Measurements from ENCODE around the gene BCL2.

The BCL2 gene

DNA sequence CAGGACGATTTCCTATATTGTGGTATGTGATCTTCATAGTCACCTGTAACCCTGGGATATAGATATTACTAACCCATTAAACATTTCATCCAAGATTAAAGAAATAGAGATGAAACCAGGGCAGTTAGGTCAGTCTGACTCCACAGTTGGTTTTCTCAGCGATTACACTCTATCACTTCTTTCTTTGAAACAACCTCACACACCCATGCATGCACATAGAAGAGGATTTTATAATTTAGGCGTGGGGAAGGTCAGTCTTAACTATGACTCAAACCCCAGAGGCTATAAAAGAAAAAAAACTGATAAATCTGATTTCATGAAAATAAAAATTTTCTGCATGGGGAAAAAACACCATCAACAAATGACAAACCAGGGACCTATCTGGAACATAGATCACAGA, 54.2 kb downstream of the BCL2 start:
- no peaks in the 10 kb centered on the region for H3K27me3 ChIP-seq (replicated peaks in 2 of 5; ENCODE audit: control insufficient read depth in 4 of 5, insufficient read depth in 5 of 5, low read length in 4 of 5)
- ChIA-PET POLR2A (no interaction called here), CTCF (interaction anchor here (1.1 kb wide), 1 partner anchor 10 kb away, joined by 5 read pairs; no protein-coding TSS in a partner anchor)
- 100% methylated on average over 1 of the region's 3 CpGs for WGBS (ENCODE audit: insufficient coverage)
- no peak overlapping the region for H3K4me3 ChIP-seq (ENCODE audit: control insufficient read depth in 1 of 7, extremely low read depth in 1 of 7, insufficient read depth in 4 of 7, low read depth in 2 of 7, low read length in 6 of 7)
- no peaks in the 10 kb centered on the region for H3K9me3 ChIP-seq (ENCODE audit: control extremely low read depth in 1 of 5, control insufficient read depth in 4 of 5, insufficient read depth in 2 of 5, low read depth in 1 of 5, low read length in 4 of 5)
- DNase-seq, result no peak
- no peak overlapping the region for H3K27ac ChIP-seq (ENCODE audit: insufficient read depth in 1 of 2, low read depth in 1 of 2, low read length in 2 of 2, poor library complexity in 1 of 2, severe bottlenecking in 2 of 2)
- H3K4me1 ChIP-seq (ENCODE audit: control extremely low read depth in 1 of 4, control insufficient read depth in 4 of 4, insufficient read depth in 4 of 4, low read length in 3 of 4), result peaks cover 0 to 21% (median 0%) of the 10 kb centered on the region in 4 experiments
- H3K36me3 ChIP-seq (ENCODE audit: control insufficient read depth in 4 of 4, insufficient read depth in 4 of 4, low read length in 3 of 4), result peaks cover 0 to 3% (median 0%) of the 10 kb centered on the region in 4 experiments

DNA sequence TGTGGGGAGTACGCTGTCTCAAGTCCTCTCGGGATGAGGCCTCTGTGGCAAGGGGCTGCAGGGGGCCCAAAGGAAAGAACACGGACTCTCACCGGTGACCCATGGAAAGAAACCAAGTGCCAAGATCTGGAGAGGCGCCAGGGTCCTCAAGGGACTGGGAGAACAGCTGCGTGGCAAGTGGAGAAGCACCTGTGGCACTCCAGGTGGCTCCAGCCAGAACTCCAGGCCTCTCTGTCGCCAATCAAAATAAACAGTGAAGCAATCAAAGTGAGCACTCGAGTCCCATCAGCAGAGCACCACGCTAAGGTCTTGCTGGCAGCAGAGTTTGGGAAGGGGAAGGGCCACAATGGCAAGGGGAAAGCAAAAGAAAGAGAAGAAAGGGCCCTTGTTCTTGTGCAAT, 54.7 kb downstream of the BCL2 start:
- Histone ChIP-seq H3K4me3 (ENCODE audit: control insufficient read depth in 1 of 7, extremely low read depth in 1 of 7, insufficient read depth in 4 of 7, low read depth in 2 of 7, low read length in 6 of 7) (no peak overlapping the region), H3K27me3 (replicated peaks in 2 of 5; ENCODE audit: control insufficient read depth in 4 of 5, insufficient read depth in 5 of 5, low read length in 4 of 5) (no peaks in the 10 kb centered on the region), H3K9me3 (ENCODE audit: control extremely low read depth in 1 of 5, control insufficient read depth in 4 of 5, insufficient read depth in 2 of 5, low read depth in 1 of 5, low read length in 4 of 5) (no peaks in the 10 kb centered on the region), H3K4me1 (ENCODE audit: control extremely low read depth in 1 of 4, control insufficient read depth in 4 of 4, insufficient read depth in 4 of 4, low read length in 3 of 4) (peaks cover 0 to 21% (median 0%) of the 10 kb centered on the region in 4 experiments), H3K36me3 (ENCODE audit: control insufficient read depth in 4 of 4, insufficient read depth in 4 of 4, low read length in 3 of 4) (peaks cover 0 to 3% (median 0%) of the 10 kb centered on the region in 4 experiments), H3K27ac (ENCODE audit: insufficient read depth in 1 of 2, low read depth in 1 of 2, low read length in 2 of 2, poor library complexity in 1 of 2, severe bottlenecking in 2 of 2) (no peak overlapping the region)
- WGBS (ENCODE audit: insufficient coverage), result 95% methylated on average over 7 of the region's 9 CpGs
- DNase-seq, result no peak
- CTCF ChIA-PET, result interaction anchor here (1.1 kb wide), 1 partner anchor 10 kb away, joined by 5 read pairs; no protein-coding TSS in a partner anchor
- POLR2A ChIA-PET, result no interaction called here

DNA sequence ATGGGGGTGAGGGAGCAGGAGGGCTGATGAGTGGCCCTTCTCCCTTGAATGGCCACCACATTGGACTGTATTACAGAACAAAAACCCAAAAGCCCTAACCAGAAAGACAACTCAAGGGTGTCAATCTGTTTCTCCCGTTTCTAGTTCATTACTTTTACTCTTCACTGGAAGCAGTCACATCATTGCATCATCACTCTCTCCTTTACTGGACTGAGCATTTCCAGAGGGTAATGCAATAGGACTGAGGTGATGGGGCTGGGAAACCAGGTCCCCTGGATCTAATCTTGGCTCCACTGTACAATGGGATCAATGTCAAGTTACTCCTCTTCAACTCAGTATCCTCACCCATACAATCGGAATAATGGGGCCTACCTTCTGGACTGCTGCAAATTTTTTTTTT, 56.1 kb downstream of the BCL2 start:
- no peaks in the 10 kb centered on the region for H3K27me3 ChIP-seq (replicated peaks in 2 of 5; ENCODE audit: control insufficient read depth in 4 of 5, insufficient read depth in 5 of 5, low read length in 4 of 5)
- POLR2A ChIA-PET, result no interaction called here

DNA sequence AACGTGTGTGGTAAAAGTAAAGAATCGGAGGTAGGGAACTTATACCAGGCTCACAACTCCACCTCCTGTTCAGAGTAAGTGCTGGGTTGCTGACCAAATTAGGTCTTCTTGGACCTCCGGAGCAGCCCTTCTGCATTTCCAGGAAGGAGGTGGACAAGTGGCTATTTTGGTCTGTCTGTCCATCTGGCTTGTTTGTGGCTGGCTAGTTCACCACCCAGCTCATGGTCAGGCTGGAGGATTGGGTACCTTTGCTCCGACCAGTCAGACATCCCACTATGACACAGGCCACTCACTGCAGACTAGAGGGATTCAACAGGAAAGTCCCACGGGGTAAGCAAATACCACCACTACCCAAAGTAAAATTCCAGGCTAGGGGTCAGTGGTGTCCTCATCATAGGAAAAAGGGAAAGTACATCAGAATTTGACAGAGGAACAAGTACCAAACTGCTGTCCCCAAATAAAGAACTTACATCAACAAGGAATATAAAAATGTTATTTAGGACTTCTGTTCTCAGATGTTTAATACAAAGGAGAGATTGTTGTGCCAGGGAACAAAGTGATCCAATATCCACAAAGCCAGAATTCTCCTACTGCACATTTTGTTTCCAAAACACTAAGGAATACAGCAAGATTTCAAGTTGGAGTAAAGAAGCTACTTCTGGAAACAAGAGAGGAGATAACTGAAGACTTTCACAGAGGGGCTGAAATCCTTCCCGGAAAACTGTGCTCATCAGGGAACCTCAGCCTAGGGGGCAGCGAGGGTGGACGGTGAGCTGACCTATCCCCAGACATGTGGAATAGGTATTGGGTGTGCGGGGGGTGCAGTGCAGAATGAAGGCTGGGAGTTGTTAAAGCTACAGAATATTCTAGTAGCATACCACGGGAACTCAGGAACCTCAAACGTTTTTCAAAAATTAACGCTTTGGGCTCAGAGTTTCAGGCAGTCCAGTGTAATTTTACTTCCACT, 56.9 kb downstream of the BCL2 start:
- H3K27ac ChIP-seq (ENCODE audit: insufficient read depth in 1 of 2, low read depth in 1 of 2, low read length in 2 of 2, poor library complexity in 1 of 2, severe bottlenecking in 2 of 2), result no peak overlapping the region
- POLR2A ChIA-PET, result no interaction called here
- CTCF ChIA-PET, result interaction anchor here (1.4 kb wide), 1 partner anchor 19 kb away, joined by 4 read pairs; no protein-coding TSS in a partner anchor
- no peaks in the 10 kb centered on the region for H3K27me3 ChIP-seq (replicated peaks in 2 of 5; ENCODE audit: control insufficient read depth in 4 of 5, insufficient read depth in 5 of 5, low read length in 4 of 5)
- H3K4me1 ChIP-seq (ENCODE audit: control extremely low read depth in 1 of 4, control insufficient read depth in 4 of 4, insufficient read depth in 4 of 4, low read length in 3 of 4), result peaks cover 0 to 10% (median 0%) of the 10 kb centered on the region in 4 experiments
- WGBS (ENCODE audit: insufficient coverage), result 75% methylated on average over 6 of the region's 12 CpGs
- no peaks in the 10 kb centered on the region for H3K9me3 ChIP-seq (ENCODE audit: control extremely low read depth in 1 of 5, control insufficient read depth in 4 of 5, insufficient read depth in 2 of 5, low read depth in 1 of 5, low read length in 4 of 5)
- peaks cover 0 to 9% (median 1%) of the 10 kb centered on the region in 4 experiments for H3K36me3 ChIP-seq (ENCODE audit: control insufficient read depth in 4 of 4, insufficient read depth in 4 of 4, low read length in 3 of 4)
- H3K4me3 ChIP-seq (ENCODE audit: control insufficient read depth in 1 of 7, extremely low read depth in 1 of 7, insufficient read depth in 4 of 7, low read depth in 2 of 7, low read length in 6 of 7), result no peak overlapping the region
- no peak for DNase-seq

More for the DNA sequence above, 56.1 kb downstream of the BCL2 start:
- 100% methylated on average over 2 of the region's 2 CpGs for WGBS (ENCODE audit: insufficient coverage)
- H3K36me3 ChIP-seq (ENCODE audit: control insufficient read depth in 4 of 4, insufficient read depth in 4 of 4, low read length in 3 of 4), result peaks cover 0 to 9% (median 1%) of the 10 kb centered on the region in 4 experiments
- no peak for DNase-seq
- H3K27ac ChIP-seq (ENCODE audit: insufficient read depth in 1 of 2, low read depth in 1 of 2, low read length in 2 of 2, poor library complexity in 1 of 2, severe bottlenecking in 2 of 2), result no peak overlapping the region
- H3K9me3 ChIP-seq (ENCODE audit: control extremely low read depth in 1 of 5, control insufficient read depth in 4 of 5, insufficient read depth in 2 of 5, low read depth in 1 of 5, low read length in 4 of 5), result no peaks in the 10 kb centered on the region
- CTCF ChIA-PET, result interaction anchor here (1.4 kb wide), 1 partner anchor 18 kb away, joined by 4 read pairs; no protein-coding TSS in a partner anchor
- H3K4me3 ChIP-seq (ENCODE audit: control insufficient read depth in 1 of 7, extremely low read depth in 1 of 7, insufficient read depth in 4 of 7, low read depth in 2 of 7, low read length in 6 of 7), result no peak overlapping the region
- H3K4me1 ChIP-seq (ENCODE audit: control extremely low read depth in 1 of 4, control insufficient read depth in 4 of 4, insufficient read depth in 4 of 4, low read length in 3 of 4), result peaks cover 0 to 18% (median 0%) of the 10 kb centered on the region in 4 experiments

DNA sequence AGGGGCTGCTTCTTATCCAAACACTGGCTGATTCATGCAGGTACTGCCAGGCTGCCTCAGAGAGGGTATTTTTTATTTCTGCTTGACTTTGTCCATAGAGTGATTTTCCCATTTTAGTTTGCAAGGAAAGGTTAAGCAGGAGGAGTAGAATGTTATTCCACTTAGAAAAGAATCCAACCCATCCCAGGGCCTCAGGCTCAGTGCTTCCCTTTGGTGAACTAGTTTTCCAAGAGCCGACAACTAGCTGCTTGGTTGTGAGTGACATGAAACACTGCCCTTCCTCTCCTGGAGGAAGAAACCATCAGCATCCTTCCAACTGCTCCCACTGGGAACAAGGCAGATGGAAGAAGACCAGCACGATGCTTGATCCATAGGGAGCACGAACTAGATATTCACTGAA, 58.5 kb downstream of the BCL2 start:
- Histone ChIP-seq H3K36me3 (ENCODE audit: control insufficient read depth in 4 of 4, insufficient read depth in 4 of 4, low read length in 3 of 4) (peaks cover 0 to 9% (median 1%) of the 10 kb centered on the region in 4 experiments), H3K9me3 (ENCODE audit: control extremely low read depth in 1 of 5, control insufficient read depth in 4 of 5, insufficient read depth in 2 of 5, low read depth in 1 of 5, low read length in 4 of 5) (no peaks in the 10 kb centered on the region), H3K27me3 (replicated peaks in 2 of 5; ENCODE audit: control insufficient read depth in 4 of 5, insufficient read depth in 5 of 5, low read length in 4 of 5) (no peaks in the 10 kb centered on the region), H3K4me3 (ENCODE audit: control insufficient read depth in 1 of 7, extremely low read depth in 1 of 7, insufficient read depth in 4 of 7, low read depth in 2 of 7, low read length in 6 of 7) (no peak overlapping the region), H3K4me1 (ENCODE audit: control extremely low read depth in 1 of 4, control insufficient read depth in 4 of 4, insufficient read depth in 4 of 4, low read length in 3 of 4) (no peaks in the 10 kb centered on the region), H3K27ac (ENCODE audit: insufficient read depth in 1 of 2, low read depth in 1 of 2, low read length in 2 of 2, poor library complexity in 1 of 2, severe bottlenecking in 2 of 2) (no peak overlapping the region)
- DNase-seq, result no peak
- 100% methylated on average over 1 of the region's 3 CpGs for WGBS (ENCODE audit: insufficient coverage)
- POLR2A ChIA-PET, result no interaction called here
- CTCF ChIA-PET, result interaction anchor here (1.0 kb wide), 1 partner anchor 20 kb away, joined by 3 read pairs; no protein-coding TSS in a partner anchor

DNA sequence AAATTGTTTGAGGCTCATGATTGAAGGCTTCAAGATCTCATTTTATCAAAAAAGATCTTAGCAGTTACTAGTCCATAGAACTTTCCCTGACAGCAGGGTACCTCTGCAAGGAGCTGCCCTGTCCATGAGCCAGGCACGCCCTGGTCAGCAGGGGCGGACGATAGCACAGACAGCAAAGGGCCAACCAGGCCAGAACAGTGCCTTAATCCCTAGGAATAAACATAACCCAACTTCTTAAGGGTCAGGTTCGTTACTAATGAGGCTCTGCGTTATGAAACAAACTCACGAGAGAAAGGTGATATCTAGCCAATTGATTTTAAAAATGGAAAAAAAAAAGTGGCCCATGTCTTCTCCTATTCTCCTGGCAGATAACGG, 59.2 kb downstream of the BCL2 start:
- peaks cover 0 to 5% (median under 1%) of the 10 kb centered on the region in 4 experiments for H3K4me1 ChIP-seq (ENCODE audit: control extremely low read depth in 1 of 4, control insufficient read depth in 4 of 4, insufficient read depth in 4 of 4, low read length in 3 of 4)
- H3K36me3 ChIP-seq (ENCODE audit: control insufficient read depth in 4 of 4, insufficient read depth in 4 of 4, low read length in 3 of 4), result peaks cover 0 to 9% (median 1%) of the 10 kb centered on the region in 4 experiments
- H3K27me3 ChIP-seq (replicated peaks in 2 of 5; ENCODE audit: control insufficient read depth in 4 of 5, insufficient read depth in 5 of 5, low read length in 4 of 5), result no peaks in the 10 kb centered on the region
- H3K9me3 ChIP-seq (ENCODE audit: control extremely low read depth in 1 of 5, control insufficient read depth in 4 of 5, insufficient read depth in 2 of 5, low read depth in 1 of 5, low read length in 4 of 5), result no peaks in the 10 kb centered on the region
- H3K4me3 ChIP-seq (ENCODE audit: control insufficient read depth in 1 of 7, extremely low read depth in 1 of 7, insufficient read depth in 4 of 7, low read depth in 2 of 7, low read length in 6 of 7), result no peak overlapping the region
- DNase-seq, result no peak
- whole genome bisulfite sequencing (ENCODE audit: insufficient coverage), result 100% methylated on average over 1 of the region's 7 CpGs
- ChIA-PET CTCF (interaction anchor here (1.0 to 1.5 kb wide), 2 partner anchors 21 to 98 kb away, joined by 3 read pairs; no protein-coding TSS in a partner anchor), POLR2A (no interaction called here)
- no peak overlapping the region for H3K27ac ChIP-seq (ENCODE audit: insufficient read depth in 1 of 2, low read depth in 1 of 2, low read length in 2 of 2, poor library complexity in 1 of 2, severe bottlenecking in 2 of 2)

All from common myeloid progenitor, CD34-positive (primary cell).